Endothelial cell of umbilical vein (primary cell): ENCODE measurements around the gene KLHL34. TPM values are rescaled to one million over a fixed set of nuclear protein-coding genes. Genes with fewer than 3 reads are reported as not detected.

Experiments used
- BruUV-seq: library from RNA; stranded (reverse); fragments of 400-500 nt; replicated peaks from 2 replicates; lab custom pipeline; 2021; lab: Mats Ljungman, UMichigan
- CTCF ChIA-PET: fragments of 300-600, 350-600 bp; sonication (Branson Sonifier 250); formaldehyde crosslinking; loops from one replicate; lab custom pipeline; 2021; ENCODE audit warnings: antibody characterized with exemption, inconsistent platforms; lab: Charles Lee
- POLR2A ChIA-PET: fragments of 300-600, 350-600 bp; sonication (Branson Sonifier 250); formaldehyde crosslinking; loops from one replicate; lab custom pipeline; 2021; ENCODE audit warnings: antibody characterized with exemption, inconsistent platforms; lab: Charles Lee
- DNase-seq: peaks from one replicate; pipeline ENCODE4 v3.0.0-alpha.2; 2011; ENCODE audit warnings: low read depth, low spot score
- FAIRE-seq: peaks from 2 replicates; lab custom pipeline; 2011; peaks lifted over from hg19 to GRCh38; lab: Jason Lieb, UNC
- H2AFZ ChIP-seq: 2 replicates; pipeline ENCODE4 v1.6.0; 2012; ENCODE audit warnings: low read depth, low read length, control low read depth, inconsistent platforms
- H3K27ac ChIP-seq: 2 replicates; pipeline ENCODE4 v1.5.1; 2011; ENCODE audit warnings: low read depth, mild to moderate bottlenecking, control low read depth, low read length, moderate library complexity; ENCODE audit not compliant: insufficient read depth
- H3K27me3 ChIP-seq, 2 experiments: 2 replicates each; pipeline versions ENCODE4 v1.6.0 to v1.6.1; 2011; ENCODE audit warnings: low read length in 2 of 2, mixed read lengths in 1 of 2; ENCODE audit not compliant: control insufficient read depth in 2 of 2, insufficient read depth in 2 of 2
- H3K36me3 ChIP-seq, 2 experiments: 2 replicates in 1 of 2; 3 replicates in 1 of 2; pipeline ENCODE4 v1.5.1; 2011; ENCODE audit warnings: low read length in 2 of 2, mild to moderate bottlenecking in 1 of 2, moderate library complexity in 1 of 2; ENCODE audit not compliant: control insufficient read depth in 2 of 2, insufficient read depth in 2 of 2; ENCODE audit errors: extremely low read depth in 1 of 2
- H3K4me1 ChIP-seq: 3 replicates; pipeline ENCODE4 v1.5.1; 2011; ENCODE audit warnings: mild to moderate bottlenecking, low read length; ENCODE audit not compliant: control insufficient read depth, insufficient read depth; ENCODE audit errors: extremely low read depth
- H3K4me2 ChIP-seq: 2 replicates; pipeline ENCODE4 v1.6.1; 2011; ENCODE audit warnings: low read length, control low read depth, mixed read lengths; ENCODE audit not compliant: insufficient read depth
- H3K4me3 ChIP-seq, 3 experiments: fragments of 200-600 bp in 1 of 3; sonication (generic), shearing (Covaris generic) in 1 of 3; replicated peaks in 1 of 3; 2 replicates each; pipeline ENCODE4 v1.5.1; 2011 to 2016; ENCODE audit warnings: control low read depth in 3 of 3, low read length in 3 of 3, mild to moderate bottlenecking in 2 of 3, inconsistent platforms in 1 of 3, low read depth in 1 of 3, moderate library complexity in 1 of 3; ENCODE audit not compliant: insufficient read depth in 1 of 3
- H3K79me2 ChIP-seq: 2 replicates; pipeline ENCODE4 v1.6.0; 2012; ENCODE audit warnings: low read length, inconsistent platforms; ENCODE audit not compliant: control insufficient read depth, insufficient read depth
- H3K9ac ChIP-seq: replicated peaks from 2 replicates; pipeline ENCODE3; 2011; ENCODE audit warnings: low read length, control low read depth; ENCODE audit not compliant: insufficient read depth; ENCODE audit errors: extremely low read depth
- H3K9me1 ChIP-seq: replicated peaks from 3 replicates; pipeline ENCODE4 v1.6.0; 2011; ENCODE audit warnings: mild to moderate bottlenecking, low read length; ENCODE audit not compliant: control insufficient read depth, insufficient read depth; ENCODE audit errors: extremely low read depth
- H3K9me3 ChIP-seq: replicated peaks from 2 replicates; pipeline ENCODE4 v1.5.1; 2012; ENCODE audit warnings: low read length, inconsistent platforms; ENCODE audit not compliant: control insufficient read depth, insufficient read depth
- H4K20me1 ChIP-seq: replicated peaks from 2 replicates; pipeline ENCODE3; 2011; ENCODE audit warnings: mild to moderate bottlenecking, low read length; ENCODE audit not compliant: control insufficient read depth, insufficient read depth; ENCODE audit errors: extremely low read depth
- EZH2 ChIP-seq: IDR thresholded peaks from 2 replicates; pipeline ENCODE4 v1.6.1; 2012; ENCODE audit warnings: borderline replicate concordance, low read depth, mild to moderate bottlenecking, moderate library complexity, low read length, inconsistent platforms; ENCODE audit not compliant: severe bottlenecking
- FOS ChIP-seq: IDR thresholded peaks from 2 replicates; pipeline ENCODE4 v1.6.1; 2011; ENCODE audit warnings: mild to moderate bottlenecking, low read length, moderate library complexity, borderline replicate concordance; ENCODE audit not compliant: insufficient read depth
- GATA2 ChIP-seq: IDR thresholded peaks from 2 replicates; pipeline ENCODE4 v1.7.0; 2011; ENCODE audit warnings: low read depth, mild to moderate bottlenecking, moderate library complexity, mixed read lengths, low read length; ENCODE audit not compliant: insufficient read length, insufficient read depth
- MYC ChIP-seq: IDR thresholded peaks from one replicate; pipeline ENCODE4 v1.6.1; 2011; ENCODE audit warnings: mild to moderate bottlenecking, low read depth, low read length
- POLR2A ChIP-seq: IDR thresholded peaks from 2 replicates; pipeline ENCODE4 v1.6.1; 2012; ENCODE audit warnings: low read depth, mild to moderate bottlenecking, control low read depth, low read length
- dilution Hi-C: fragments of 300-500 bp; cut with MboI; formaldehyde crosslinking; loops from one replicate; pipeline ENCODE4 v1.15.0; 2019; ENCODE audit warnings: low sequenced_read_pairs; ENCODE audit not compliant: extremely low pct_ligation_motif_present
- intact Hi-C: fragments of 100-400 bp; cut with micrococcal nuclease; formaldehyde crosslinking; loops from one replicate; pipeline ENCODE4 v1.10.0; 2022
- polyA plus RNA-seq, 4 experiments: library from polyadenylated mRNA; depleted of rRNA in 3 of 4; stranded (reverse) in 3 of 4; unstranded in 1 of 4; fragments of >200 nt; gene quantifications; 2 replicates each; pipeline versions ENCODE4 v1.2.1 to v1.2.3, GENCODE V29; 2011 to 2012; ENCODE audit warnings: missing spikeins in 1 of 4
- total RNA-seq: library from RNA; stranded (reverse); gene quantifications from 2 replicates; pipeline ENCODE4 v1.2.3, GENCODE V29; 2021
- TF ChIP-seq, protein P1 (sequence below), 2 donors: IDR thresholded peaks; 1 replicate in 1 of 2; 2 replicates in 1 of 2; pipeline ENCODE4 v1.5.1; 2011; ENCODE audit warnings: low read length in 2 of 2, mild to moderate bottlenecking in 2 of 2, moderate library complexity in 2 of 2, control low read depth in 1 of 2, inconsistent platforms in 1 of 2, low read depth in 1 of 2; ENCODE audit not compliant: insufficient read depth in 1 of 2; ENCODE audit errors: extremely low read depth in 1 of 2

KLHL34 gene
- total and polyA plus RNA-seq, 2 donors (not counting 3 experiments of a cell fraction or from before 2014, with no cell fraction given), result 0.09 TPM; not detected in 1

DNA sequence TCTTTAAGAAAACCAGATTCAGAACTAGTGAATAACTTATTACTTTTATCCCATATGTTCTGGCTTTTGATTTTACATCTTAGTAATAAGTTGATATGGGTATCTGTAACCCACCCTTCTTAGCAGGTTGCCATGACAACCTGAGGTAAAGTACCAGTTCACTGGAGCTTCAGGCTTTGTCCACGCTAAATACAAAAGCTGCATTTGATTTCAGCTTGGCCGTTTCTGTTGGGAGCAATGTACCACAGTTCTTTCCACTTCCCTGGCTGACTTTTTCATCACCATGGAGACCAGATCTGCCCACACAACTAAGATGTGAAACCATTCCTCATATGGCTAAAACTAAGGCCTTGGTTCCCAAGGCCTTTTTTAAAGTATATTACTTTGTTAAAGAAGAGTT, 26.1 kb downstream of the KLHL34 start:
- no peak overlapping the region for H3K9ac ChIP-seq
- no peak for TF ChIP-seq EZH2
- no peak for TF ChIP-seq POLR2A
- no peak for TF ChIP-seq GATA2
- TF ChIP-seq FOS, result no peak
- TF ChIP-seq MYC, result no peak
- TF ChIP-seq, protein P1, sequence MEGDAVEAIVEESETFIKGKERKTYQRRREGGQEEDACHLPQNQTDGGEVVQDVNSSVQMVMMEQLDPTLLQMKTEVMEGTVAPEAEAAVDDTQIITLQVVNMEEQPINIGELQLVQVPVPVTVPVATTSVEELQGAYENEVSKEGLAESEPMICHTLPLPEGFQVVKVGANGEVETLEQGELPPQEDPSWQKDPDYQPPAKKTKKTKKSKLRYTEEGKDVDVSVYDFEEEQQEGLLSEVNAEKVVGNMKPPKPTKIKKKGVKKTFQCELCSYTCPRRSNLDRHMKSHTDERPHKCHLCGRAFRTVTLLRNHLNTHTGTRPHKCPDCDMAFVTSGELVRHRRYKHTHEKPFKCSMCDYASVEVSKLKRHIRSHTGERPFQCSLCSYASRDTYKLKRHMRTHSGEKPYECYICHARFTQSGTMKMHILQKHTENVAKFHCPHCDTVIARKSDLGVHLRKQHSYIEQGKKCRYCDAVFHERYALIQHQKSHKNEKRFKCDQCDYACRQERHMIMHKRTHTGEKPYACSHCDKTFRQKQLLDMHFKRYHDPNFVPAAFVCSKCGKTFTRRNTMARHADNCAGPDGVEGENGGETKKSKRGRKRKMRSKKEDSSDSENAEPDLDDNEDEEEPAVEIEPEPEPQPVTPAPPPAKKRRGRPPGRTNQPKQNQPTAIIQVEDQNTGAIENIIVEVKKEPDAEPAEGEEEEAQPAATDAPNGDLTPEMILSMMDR (IDR thresholded peaks at IDR 0.05; ENCODE audit: extremely low read depth in 1 of 2, insufficient read depth in 1 of 2, low read depth in 1 of 2, low read length in 2 of 2), result no peak
- no peaks in the 10 kb centered on the region for H3K79me2 ChIP-seq
- H3K27ac ChIP-seq, result no peak overlapping the region
- FAIRE-seq, result no peak
- ChIA-PET POLR2A (no interaction called here), CTCF (no interaction called here)
- H3K27me3 ChIP-seq, result no peaks in the 10 kb centered on the region
- intact Hi-C loops (no loop called here), dilution Hi-C loops (no loop called here)
- H2AFZ ChIP-seq, result no peak overlapping the region
- BruUV-seq, result no TSS peak
- H3K9me1 ChIP-seq, result no peaks in the 10 kb centered on the region
- DNase-seq, result no peak
- no peaks in the 10 kb centered on the region for H3K36me3 ChIP-seq
- no peaks in the 10 kb centered on the region for H3K4me1 ChIP-seq
- no peaks in the 10 kb centered on the region for H4K20me1 ChIP-seq
- no peak overlapping the region for H3K4me2 ChIP-seq
- H3K4me3 ChIP-seq, result no peak overlapping the region
- no peaks in the 10 kb centered on the region for H3K9me3 ChIP-seq
